COLO829 (cell line): ENCODE measurements around the gene RNU7-1.

ENCODE experiments used
- DNase-seq: peaks from one replicate; pipeline ENCODE4 v3.0.0; 2012; ENCODE audit warnings: low spot score

The RNU7-1 gene

GRCh38 chr12:6954316-6955107 lies 10.9 kb downstream of the RNU7-1 start:
- no peak for DNase-seq

DNA sequence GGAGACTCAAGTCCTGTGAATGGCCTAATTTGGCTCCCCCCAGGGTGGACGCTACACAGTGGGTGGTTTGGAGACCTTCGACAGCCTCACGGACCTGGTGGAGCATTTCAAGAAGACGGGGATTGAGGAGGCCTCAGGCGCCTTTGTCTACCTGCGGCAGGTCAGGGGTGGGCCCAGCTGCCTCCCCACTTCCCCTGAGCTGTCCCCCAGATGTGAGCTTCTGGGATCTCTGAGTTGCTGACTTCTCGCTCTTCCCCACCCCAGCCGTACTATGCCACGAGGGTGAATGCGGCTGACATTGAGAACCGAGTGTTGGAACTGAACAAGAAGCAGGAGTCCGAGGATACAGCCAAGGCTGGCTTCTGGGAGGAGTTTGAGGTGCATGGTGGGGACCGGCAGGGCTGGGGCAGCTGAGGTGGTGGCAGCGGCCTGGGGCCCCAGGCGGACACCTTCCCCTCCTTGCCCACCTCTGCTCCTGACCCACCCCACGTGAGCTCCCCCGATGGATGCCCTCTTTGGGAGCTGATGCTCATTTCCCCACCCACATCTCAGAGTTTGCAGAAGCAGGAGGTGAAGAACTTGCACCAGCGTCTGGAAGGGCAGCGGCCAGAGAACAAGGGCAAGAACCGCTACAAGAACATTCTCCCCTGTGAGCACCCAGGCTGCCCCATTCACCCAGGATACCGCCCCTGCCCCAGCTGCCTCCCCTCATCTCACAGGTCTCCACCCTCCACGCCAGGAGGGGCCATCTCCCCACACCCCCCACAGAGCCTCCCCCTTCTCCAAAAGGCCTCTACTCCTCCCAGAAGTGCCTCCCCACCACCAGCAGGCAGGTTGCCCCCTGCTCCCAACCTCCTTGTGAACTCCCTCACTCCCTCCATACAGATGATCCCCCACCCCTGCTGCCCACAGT lies 11.7 kb downstream of the RNU7-1 start:
- no peak for DNase-seq

DNA sequence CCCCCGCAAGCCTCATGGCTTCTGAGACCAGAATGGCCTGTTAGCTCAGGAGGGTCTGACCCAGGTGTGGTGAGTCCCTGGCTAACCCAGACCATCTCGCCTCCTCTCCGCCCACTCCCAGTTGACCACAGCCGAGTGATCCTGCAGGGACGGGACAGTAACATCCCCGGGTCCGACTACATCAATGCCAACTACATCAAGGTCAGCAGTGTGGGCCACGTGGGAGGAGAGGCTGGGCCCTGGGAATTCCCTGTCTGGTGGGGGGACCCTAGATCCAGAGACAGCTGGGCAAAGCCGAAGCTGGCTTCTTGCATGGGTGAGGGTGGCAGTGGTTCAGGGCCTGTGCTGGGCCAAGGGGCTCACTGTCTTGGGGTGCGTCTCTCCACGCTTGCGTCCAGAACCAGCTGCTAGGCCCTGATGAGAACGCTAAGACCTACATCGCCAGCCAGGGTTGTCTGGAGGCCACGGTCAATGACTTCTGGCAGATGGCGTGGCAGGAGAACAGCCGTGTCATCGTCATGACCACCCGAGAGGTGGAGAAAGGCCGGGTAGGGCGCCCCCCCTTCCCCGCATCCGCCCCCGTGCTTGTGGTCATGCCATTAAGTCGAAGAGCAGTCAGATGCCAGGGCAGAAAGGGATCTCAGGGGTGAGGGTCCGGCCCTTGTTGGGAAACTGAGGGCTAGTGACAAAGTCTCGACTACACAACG lies 12.6 kb downstream of the RNU7-1 start:
- no peak for DNase-seq

GRCh38 chr12:6957151-6957701 lies 13.6 kb downstream of the RNU7-1 start:
- no peak for DNase-seq

DNA sequence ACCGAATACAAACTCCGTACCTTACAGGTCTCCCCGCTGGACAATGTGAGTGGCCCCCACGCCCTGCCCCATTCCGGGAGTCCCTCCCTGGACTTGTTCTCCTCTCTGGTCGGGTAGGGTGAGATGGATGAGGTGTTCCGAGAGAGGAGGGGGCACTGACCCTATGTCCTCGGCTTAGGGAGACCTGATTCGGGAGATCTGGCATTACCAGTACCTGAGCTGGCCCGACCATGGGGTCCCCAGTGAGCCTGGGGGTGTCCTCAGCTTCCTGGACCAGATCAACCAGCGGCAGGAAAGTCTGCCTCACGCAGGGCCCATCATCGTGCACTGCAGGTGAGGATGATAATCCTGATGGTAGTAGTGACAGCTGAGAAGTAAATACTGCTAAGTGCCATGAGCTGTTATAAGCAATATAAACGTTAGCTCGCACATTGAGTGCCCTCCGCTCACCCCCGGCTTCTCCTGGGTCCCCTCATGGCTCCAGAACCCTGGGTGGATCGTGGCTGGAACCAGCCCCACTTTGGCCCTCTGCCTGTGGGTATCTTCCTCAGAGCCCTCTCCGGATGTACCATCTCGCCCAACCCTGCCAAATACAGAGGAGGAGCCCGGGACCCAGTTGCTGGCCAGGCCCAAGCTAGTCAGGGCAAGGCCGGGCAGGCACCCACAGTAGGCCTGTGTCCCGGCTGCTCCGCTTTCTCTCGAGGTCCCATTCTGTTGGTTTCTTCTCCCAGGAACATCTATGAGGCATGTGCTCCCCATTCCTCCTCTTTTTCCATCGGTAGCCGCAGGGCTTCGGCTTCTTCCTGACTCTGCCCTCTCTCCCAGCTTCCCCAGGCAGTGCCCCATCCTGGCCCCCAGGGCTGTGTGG lies 14.4 kb downstream of the RNU7-1 start:
- DNase-seq: no peak

DNA sequence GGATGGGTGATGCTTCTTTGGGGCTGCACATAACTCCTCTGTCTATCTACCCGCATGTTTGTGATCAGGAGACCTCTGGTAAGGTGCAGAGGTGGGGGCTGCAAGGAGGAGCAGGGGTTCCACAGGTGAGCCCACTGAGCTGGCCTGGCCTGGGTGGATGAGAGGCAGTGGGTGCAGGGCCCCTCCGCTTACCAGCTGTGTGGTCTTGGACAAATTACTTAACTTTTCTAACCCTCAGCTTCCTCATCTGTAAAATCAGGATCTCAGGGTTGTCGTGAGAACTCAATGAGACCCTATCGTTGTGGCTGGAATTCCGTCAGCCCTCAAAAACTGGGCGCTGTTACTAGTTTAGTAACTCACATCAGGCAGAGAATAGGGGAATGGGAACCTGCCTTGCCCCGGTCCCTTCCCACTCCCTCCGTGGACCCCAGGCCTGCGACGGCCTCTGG lies 15.0 kb downstream of the RNU7-1 start:
- DNase-seq: no peak

GRCh38 chr12:6959058-6959804 lies 15.6 kb downstream of the RNU7-1 start:
- DNase-seq: no peak

- DNase-seq: no peak
Observed at GRCh38 chr12:6959805-6960592, 16.4 kb downstream of the RNU7-1 start.

DNA sequence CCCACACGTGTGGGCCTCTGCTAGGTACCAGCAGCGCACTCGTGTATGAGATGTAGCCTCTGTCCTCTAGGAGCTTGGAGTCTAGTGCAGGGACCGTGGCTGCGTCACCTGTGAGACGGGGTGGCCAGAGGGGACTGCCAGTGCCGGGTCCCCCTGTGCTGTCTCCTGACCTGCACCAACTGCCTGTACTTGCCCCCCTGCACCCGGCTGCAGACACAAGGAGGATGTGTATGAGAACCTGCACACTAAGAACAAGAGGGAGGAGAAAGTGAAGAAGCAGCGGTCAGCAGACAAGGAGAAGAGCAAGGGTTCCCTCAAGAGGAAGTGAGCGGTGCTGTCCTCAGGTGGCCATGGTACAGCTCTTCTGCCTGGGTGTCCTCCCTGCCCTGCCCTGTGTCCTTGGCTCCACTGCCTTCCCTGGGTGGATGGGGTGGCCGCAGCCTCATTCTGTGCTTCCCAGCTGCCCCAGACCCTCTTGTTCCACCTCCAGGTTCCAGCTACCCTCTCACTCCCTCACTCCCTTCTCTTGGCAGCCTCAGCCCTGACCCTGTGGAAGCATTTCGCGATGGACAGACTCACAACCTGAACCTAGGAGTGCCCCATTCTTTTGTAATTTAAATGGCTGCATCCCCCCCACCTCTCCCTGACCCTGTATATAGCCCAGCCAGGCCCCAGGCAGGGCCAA lies 17.1 kb downstream of the RNU7-1 start:
- peak; percentile 18 for DNase-seq

DNA sequence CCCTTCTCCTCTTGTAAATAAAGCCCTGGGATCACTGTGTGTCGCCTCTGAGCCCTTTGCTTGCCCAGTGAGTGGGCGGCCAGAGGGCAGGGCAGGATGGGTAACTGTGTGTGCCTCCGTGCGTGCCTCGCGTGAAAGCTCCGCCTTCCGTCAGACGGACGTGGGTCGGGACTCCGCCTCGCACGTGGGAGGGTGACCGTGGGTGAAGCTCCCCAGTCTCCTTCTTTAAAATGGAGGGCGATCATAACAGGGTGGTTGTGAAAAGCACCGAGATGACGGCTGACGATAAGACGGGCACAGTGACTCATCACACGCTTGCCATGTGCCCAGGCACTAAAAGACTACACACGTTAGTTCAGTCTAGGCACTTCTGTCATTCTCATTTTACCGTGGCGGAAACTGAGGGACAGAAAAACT lies 17.7 kb downstream of the RNU7-1 start:
- DNase-seq: peak; percentile 69

GRCh38 chr12:6961695-6962284 lies 18.2 kb downstream of the RNU7-1 start:
- DNase-seq: peak; percentile 76

GRCh38 chr12:6962285-6963015 lies 18.8 kb downstream of the RNU7-1 start:
- no peak for DNase-seq

- no peak for DNase-seq
Observed at GRCh38 chr12:6963016-6963731, 19.6 kb downstream of the RNU7-1 start.

DNA sequence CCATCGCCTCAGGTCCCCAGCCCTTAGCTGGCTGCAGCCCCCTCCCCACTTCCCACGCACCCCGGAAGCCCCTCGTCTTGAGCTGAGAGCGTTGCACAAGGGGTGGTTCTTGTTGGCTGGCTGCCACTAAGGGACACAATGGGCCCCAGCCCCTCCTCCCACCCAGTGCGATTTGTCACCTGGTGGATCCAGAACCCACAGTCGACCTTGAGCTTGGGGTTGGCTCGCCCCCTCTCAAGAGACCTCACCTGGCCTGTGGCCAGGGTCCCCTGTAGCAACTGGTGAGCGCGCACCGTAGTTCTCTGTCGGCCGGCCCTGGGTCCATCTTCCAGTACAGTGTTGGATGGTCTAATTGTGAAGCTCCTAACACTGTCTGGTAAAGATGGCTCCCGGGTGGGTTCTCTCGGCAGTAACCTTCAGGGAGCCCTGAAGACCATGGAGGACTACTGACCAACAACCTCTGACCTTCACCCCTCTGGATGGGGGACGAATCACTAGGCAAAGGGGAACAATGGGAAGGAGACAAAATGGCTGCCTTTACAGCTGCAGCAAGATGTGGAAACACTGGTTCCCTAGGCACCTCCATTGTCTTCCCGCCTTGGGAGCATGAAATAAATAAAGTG lies 20.3 kb downstream of the RNU7-1 start:
- no peak for DNase-seq

DNA sequence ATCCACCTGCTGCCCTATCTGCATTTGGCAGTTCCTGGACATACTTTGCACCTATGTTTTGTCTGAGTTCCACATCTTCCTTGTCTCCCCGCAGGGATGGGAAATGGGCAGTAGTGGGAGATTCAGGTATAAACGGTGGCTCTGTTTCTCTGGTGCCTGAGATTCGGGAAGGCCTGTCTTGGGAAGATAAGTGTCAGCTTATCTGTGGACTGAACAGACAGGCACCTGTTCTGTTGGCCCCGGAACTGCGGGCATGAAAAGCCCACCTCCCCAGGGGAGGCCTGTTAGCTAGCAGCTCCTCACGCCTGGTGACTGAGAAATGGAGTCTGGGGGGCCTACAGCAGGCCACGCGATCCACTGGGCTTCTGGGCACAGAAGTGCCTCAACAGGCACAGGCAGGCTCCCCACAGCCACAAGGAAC lies 21.0 kb downstream of the RNU7-1 start:
- no peak for DNase-seq

- DNase-seq: peak; percentile 66
Observed at GRCh38 chr12:6965026-6965661, 21.5 kb downstream of the RNU7-1 start.
